ENCODE measurements around the gene PCSK7.

DNA sequence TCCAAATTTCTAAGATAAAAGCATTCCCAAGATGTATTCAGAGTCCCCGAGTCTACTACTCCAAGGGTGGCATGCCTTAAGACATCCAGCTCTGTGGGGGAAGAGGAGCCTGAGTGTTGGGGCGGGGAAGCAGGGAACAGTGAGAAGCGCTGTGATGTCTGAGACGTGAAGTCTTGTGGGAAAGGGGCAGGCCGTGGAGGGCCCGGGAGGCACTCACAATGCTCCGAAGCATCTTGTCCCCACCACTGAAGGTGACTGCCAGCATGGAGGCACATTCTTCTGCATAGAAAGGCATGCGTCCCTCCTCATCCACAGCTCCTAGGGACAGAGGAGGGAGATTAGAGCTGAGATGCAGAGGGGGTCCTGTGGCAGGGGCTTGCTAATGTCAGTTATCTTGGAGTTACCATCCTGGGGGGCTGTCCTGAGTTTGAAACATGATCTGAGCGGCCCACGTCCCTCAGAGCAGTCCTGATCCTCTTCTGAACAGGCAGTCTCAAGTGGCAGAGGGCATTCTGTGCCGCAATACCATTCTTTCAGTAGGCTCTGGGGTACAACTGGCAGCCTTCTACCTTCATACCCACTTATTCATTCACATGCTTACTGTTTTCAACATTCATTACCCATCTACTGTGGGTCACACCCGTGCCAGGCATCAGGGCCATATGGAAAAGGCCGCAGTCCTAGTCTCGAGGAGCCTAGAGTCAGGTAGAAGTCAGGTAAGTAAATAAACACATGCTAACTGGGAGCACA, 8.7 kb downstream of the PCSK7 start:
- TF ChIP-seq POLR2AphosphoS5 (IDR thresholded peaks at IDR 0.05; ENCODE audit: borderline replicate concordance, low read depth, low read length): no peak
- TF ChIP-seq EZH2 (IDR thresholded peaks at IDR 0.05): no peak
